ENCODE data around the gene STAU1. TPM values are rescaled to one million over a fixed set of nuclear protein-coding genes. Genes with fewer than 3 reads are reported as not detected.

STAU1 gene, protein sequence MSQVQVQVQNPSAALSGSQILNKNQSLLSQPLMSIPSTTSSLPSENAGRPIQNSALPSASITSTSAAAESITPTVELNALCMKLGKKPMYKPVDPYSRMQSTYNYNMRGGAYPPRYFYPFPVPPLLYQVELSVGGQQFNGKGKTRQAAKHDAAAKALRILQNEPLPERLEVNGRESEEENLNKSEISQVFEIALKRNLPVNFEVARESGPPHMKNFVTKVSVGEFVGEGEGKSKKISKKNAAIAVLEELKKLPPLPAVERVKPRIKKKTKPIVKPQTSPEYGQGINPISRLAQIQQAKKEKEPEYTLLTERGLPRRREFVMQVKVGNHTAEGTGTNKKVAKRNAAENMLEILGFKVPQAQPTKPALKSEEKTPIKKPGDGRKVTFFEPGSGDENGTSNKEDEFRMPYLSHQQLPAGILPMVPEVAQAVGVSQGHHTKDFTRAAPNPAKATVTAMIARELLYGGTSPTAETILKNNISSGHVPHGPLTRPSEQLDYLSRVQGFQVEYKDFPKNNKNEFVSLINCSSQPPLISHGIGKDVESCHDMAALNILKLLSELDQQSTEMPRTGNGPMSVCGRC
- total RNA-seq (2022; extraction: Qiagen RNA extraction; ENCODE audit: low read depth), result 59.7 to 66.3 TPM (median 63.7 TPM) in 5 replicates

DNA sequence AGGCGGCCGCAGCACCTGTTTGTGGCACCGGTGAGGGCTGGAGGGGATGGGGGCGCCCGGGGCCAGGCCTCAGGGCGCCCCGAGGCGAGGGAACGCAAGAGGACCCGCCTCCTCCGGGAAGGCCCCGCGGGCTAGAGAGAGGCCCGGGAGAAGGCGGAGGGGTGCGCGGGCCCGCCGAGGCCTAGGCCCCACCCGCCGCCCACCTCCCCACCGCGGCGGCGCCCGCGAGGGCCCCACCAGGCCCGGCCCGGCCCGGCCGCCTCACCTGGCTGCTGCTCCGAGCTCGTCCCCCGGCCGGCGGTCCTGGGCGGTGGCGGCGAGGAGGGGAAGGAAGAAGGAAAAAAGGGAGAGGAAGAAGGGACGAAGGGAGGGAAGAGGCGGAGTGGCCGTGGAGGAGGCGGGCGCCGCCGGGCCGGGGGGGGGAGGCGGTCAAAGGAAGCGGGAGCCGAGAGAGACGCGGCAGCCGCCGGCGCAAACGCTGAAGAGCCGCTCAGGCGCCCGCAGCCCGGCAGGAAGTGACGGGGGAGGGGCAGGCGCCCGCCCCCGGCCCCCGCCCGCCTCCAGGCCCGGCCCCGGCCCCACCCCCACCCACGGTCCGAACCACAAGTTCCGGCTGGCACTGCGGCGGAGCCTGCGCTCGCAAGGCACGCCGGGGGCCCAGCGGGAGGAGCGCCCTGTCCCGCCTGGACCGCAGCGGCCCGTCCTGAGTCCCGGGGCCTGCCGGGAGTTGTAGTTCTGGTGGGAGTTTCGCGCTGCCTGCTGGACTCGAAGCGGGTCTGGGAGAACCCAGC, at the start of gene STAU1:
Gene STAU1, minus strand, starts transcription at position 484 of the 791 bp plus-strand sequence. CDS start 22,133 bp downstream, outside the sequence.

DNA sequence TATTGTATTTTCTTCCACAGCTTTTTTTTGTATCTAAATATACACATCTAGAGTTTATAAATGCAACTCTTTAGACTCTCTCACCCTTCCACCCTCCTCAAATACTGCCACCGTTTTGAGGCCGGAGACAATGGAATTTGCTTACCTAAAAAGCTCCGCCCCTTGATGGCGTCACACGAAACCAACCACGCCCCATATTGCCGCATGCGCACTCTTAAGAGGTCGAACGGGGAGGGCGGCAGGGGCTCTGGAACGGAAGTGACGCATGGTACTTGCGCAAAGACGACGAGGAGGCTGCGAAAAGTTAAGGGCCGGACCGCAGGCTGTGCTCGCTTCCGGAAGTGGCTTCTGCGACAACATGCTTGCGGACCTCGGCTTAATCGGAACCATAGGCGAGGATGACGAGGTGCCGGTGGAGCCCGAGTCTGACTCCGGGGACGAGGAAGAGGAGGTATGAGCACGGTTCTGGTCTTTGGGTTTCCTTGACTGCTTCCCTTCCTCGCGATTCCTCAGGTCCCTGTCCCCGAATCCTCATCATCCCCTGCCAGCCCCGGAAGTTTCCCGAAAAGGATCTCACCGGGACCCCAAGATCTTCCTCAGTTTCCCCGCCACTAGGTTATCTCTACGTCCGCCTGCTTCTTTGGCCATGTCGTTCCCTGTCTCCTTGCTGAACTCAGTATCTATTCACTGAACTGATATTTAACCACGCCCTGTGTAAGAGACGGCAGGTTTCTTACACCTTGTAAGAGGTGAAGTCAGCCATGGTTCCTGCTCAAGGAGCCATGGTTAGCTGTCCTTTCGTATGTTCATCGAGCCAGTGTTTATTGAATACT, 31.2 kb upstream of the STAU1 start, which contains the start of gene DDX27:
Gene DDX27, plus strand, starts transcription at position 326 of the 833 bp plus-strand sequence. Its CDS starts 33 bp downstream, at position 359.

Other genes starting within 250 kb of the STAU1 start
- 96.8 to 101 TPM (median 98.5 TPM) in 5 replicates for gene CSE1L, start 142.0 kb downstream of the STAU1 start, total RNA-seq (2022; extraction: Qiagen RNA extraction; ENCODE audit: low read depth)
- gene DDX27, start 31.1 kb upstream of the STAU1 start, total RNA-seq (2022; extraction: Qiagen RNA extraction; ENCODE audit: low read depth), result 63.7 to 64.6 TPM (median 64.2 TPM) in 5 replicates
- gene ZNFX1, start 89.7 kb upstream of the STAU1 start, total RNA-seq (2022; extraction: Qiagen RNA extraction; ENCODE audit: low read depth), result 21.7 to 27.8 TPM (median 23.3 TPM) in 5 replicates